Progenitor cell of endocrine pancreas (in vitro differentiated cells): ENCODE results near the gene PRKAB1. TPM values are rescaled to one million over a fixed set of nuclear protein-coding genes. Genes with fewer than 3 reads are reported as not detected.
"Not testable (repeated sequence)": the region's sequence is repeated elsewhere in the genome, so short reads cannot be mapped to it uniquely, and the experiment has no call there.

ENCODE experiments used
- DNase-seq: peaks from one replicate; pipeline ENCODE4 v3.0.0; 2021; ENCODE audit warnings: low spot score; ENCODE audit not compliant: unreplicated experiment
- H3K27ac Mint-ChIP-seq: 2 replicates; pipeline ENCODE4 v1.8.0; 2021; ENCODE audit warnings: mild to moderate bottlenecking, moderate library complexity, mixed read lengths
- H3K27me3 Mint-ChIP-seq: 2 replicates; pipeline ENCODE4 v1.8.0; 2021; ENCODE audit warnings: mixed read lengths
- H3K36me3 Mint-ChIP-seq: 2 replicates; pipeline ENCODE4 v1.8.0; 2022; ENCODE audit warnings: mixed read lengths; ENCODE audit not compliant: insufficient read depth
- H3K4me1 Mint-ChIP-seq: 2 replicates; pipeline ENCODE4 v1.8.0; 2021; ENCODE audit warnings: low read depth, mixed read lengths
- H3K4me3 Mint-ChIP-seq: 2 replicates; pipeline ENCODE4 v1.8.0; 2021; ENCODE audit warnings: low read depth, mild to moderate bottlenecking, moderate library complexity, mixed read lengths
- H3K9me3 Mint-ChIP-seq: 2 replicates; pipeline ENCODE4 v1.8.0; 2021; ENCODE audit warnings: low read depth, mixed read lengths
- total RNA-seq: library from RNA; stranded (reverse); gene quantifications from 2 replicates; pipeline ENCODE4 v1.2.1, GENCODE V29; 2021
- TF ChIP-seq, protein P1 (sequence below): fragments of 200-600 bp; sonication (generic); IDR thresholded peaks from one replicate; pipeline ENCODE4 v1.5.0; 2021; ENCODE audit warnings: antibody characterized with exemption, mild to moderate bottlenecking; ENCODE audit not compliant: unreplicated experiment

PRKAB1 gene
- total RNA-seq, 1 donor from 2014 or later = 41.3 TPM

DNA sequence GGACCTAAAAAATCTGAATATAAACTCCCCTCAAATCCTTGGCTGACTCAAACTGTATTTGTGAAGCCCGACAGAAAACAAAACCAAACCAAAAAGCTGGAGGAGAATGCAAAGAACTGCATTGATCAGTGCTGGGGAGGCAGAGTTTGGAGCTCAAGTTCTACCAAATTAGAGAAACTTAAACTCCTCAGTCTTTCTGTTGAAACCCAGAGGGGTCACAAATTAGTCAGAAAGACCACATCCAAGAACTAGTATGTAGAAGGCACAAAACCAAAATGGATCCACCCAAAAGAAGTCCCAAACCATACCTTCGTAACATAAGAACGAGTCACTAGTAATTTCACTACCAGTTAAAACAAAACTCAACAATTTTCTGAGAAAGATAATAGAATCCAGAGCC, 15.3 kb upstream of the PRKAB1 start:
- H3K4me1 Mint-ChIP-seq = no peaks in the 10 kb centered on the region
- no peak overlapping the region for H3K4me3 Mint-ChIP-seq
- H3K27ac Mint-ChIP-seq = no peak overlapping the region
- DNase-seq = no peak
- TF ChIP-seq, protein P1, sequence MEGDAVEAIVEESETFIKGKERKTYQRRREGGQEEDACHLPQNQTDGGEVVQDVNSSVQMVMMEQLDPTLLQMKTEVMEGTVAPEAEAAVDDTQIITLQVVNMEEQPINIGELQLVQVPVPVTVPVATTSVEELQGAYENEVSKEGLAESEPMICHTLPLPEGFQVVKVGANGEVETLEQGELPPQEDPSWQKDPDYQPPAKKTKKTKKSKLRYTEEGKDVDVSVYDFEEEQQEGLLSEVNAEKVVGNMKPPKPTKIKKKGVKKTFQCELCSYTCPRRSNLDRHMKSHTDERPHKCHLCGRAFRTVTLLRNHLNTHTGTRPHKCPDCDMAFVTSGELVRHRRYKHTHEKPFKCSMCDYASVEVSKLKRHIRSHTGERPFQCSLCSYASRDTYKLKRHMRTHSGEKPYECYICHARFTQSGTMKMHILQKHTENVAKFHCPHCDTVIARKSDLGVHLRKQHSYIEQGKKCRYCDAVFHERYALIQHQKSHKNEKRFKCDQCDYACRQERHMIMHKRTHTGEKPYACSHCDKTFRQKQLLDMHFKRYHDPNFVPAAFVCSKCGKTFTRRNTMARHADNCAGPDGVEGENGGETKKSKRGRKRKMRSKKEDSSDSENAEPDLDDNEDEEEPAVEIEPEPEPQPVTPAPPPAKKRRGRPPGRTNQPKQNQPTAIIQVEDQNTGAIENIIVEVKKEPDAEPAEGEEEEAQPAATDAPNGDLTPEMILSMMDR = no peak
- H3K36me3 Mint-ChIP-seq = no peaks in the 10 kb centered on the region
- peaks cover 2% of the 10 kb centered on the region for H3K27me3 Mint-ChIP-seq
- H3K9me3 Mint-ChIP-seq = peaks cover 13% of the 10 kb centered on the region

DNA sequence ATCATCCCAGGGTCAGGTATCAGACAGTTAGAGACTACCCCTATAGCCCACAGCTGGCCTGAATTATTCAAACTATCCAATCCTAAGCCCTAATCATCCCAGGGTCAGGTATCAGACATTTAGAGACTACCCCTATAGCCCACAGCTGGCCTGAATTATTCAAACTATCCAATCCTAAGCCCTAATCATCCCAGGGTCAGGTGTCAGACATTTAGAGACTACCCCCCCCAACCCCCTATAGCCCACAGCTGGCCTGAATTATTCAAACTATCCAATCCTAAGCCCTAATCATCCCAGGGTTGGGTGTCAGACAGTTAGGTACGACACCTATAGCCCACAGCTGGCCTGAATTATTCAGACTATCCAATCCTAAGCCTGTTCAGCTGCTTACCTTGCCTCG, 10.9 kb upstream of the PRKAB1 start:
- not testable (repeated sequence) for H3K4me1 Mint-ChIP-seq, H3K36me3 Mint-ChIP-seq, H3K27me3 Mint-ChIP-seq, DNase-seq, H3K27ac Mint-ChIP-seq, H3K4me3 Mint-ChIP-seq
- peaks cover 12% of the 10 kb centered on the region for H3K9me3 Mint-ChIP-seq

- H3K4me1 Mint-ChIP-seq, H3K4me3 Mint-ChIP-seq, H3K9me3 Mint-ChIP-seq, H3K36me3 Mint-ChIP-seq, DNase-seq, H3K27me3 Mint-ChIP-seq, H3K27ac Mint-ChIP-seq: not testable (repeated sequence)
Measured at GRCh38 chr12:119658166-119658565, 9.8 kb upstream of the PRKAB1 start.

DNA sequence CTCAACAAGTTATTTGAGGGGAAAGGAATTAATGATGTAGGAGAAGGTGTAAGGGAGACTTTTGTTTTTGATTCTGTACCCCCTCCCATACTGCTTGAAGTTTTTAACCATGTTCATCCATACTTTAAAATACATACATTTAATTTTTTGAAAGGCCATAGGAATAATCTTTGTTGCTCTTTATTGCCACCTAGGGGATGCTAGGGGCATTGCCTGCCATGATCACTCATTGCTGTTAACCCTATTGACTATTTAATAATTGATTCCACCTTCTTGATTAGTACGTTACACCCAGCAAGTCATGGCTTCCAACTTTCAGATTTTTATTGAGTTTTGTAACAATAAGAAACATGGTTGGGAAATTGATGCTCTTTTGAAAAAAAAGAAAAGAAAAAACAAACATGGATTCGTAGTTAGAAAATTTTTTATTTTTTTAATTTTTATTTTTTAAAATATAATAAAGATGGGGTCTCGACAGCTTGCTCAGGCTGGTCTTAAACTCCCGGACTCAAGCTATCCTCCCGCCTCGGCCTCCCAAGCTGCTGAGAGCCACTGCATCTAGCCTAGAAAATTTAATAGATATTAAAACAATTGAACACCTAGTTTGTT, 8.5 kb upstream of the PRKAB1 start:
- Mint-ChIP-seq H3K36me3 (no peaks in the 10 kb centered on the region), H3K4me3 (no peak overlapping the region), H3K27me3 (no peaks in the 10 kb centered on the region), H3K27ac (no peak overlapping the region), H3K9me3 (no peaks in the 10 kb centered on the region), H3K4me1 (no peaks in the 10 kb centered on the region)
- DNase-seq = peak; percentile 16
- TF ChIP-seq, protein P1 = peak; percentile 94

GRCh38 chr12:119660076-119660475, 7.9 kb upstream of the PRKAB1 start:
- Mint-ChIP-seq H3K27ac (no peak overlapping the region), H3K9me3 (no peaks in the 10 kb centered on the region), H3K4me1 (no peaks in the 10 kb centered on the region), H3K4me3 (no peak overlapping the region), H3K36me3 (no peaks in the 10 kb centered on the region), H3K27me3 (no peaks in the 10 kb centered on the region)
- no peak for DNase-seq
- TF ChIP-seq, protein P1 = no peak

GRCh38 chr12:119661882-119662281, 6.1 kb upstream of the PRKAB1 start:
- TF ChIP-seq, protein P1 = no peak
- Mint-ChIP-seq H3K36me3 (no peaks in the 10 kb centered on the region), H3K27me3 (no peaks in the 10 kb centered on the region), H3K9me3 (no peaks in the 10 kb centered on the region), H3K4me3 (no peak overlapping the region), H3K4me1 (no peaks in the 10 kb centered on the region), H3K27ac (no peak overlapping the region)
- no peak for DNase-seq
